GM15510 (cell line): Measurements from ENCODE around the gene RBBP4.

Experiments used
- POLR2A ChIP-seq: IDR thresholded peaks from 3 replicates; pipeline ENCODE4 v1.6.1; 2011; ENCODE audit warnings: borderline replicate concordance; ENCODE audit not compliant: insufficient read length; ENCODE audit errors: extremely low read depth

The RBBP4 gene

GRCh38 chr1:32676945-32677344 is 25.9 kb downstream of the RBBP4 start:
- TF ChIP-seq POLR2A: no peak

- TF ChIP-seq POLR2A: no peak
Measured at GRCh38 chr1:32680642-32681041, 29.6 kb downstream of the RBBP4 start.

GRCh38 chr1:32681509-32681908 is 30.5 kb downstream of the RBBP4 start:
- TF ChIP-seq POLR2A: no peak

- no peak for TF ChIP-seq POLR2A
Measured at GRCh38 chr1:32681999-32682398, 31.0 kb downstream of the RBBP4 start.

GRCh38 chr1:32683397-32683796 is 32.4 kb downstream of the RBBP4 start:
- no peak for TF ChIP-seq POLR2A

GRCh38 chr1:32684167-32684811 is 33.3 kb downstream of the RBBP4 start:
- no peak for TF ChIP-seq POLR2A

- no peak for TF ChIP-seq POLR2A
Measured at GRCh38 chr1:32685498-32685897, 34.5 kb downstream of the RBBP4 start.

- no peak for TF ChIP-seq POLR2A
Measured at GRCh38 chr1:32686387-32686786, 35.4 kb downstream of the RBBP4 start.

- TF ChIP-seq POLR2A: no peak
Measured at GRCh38 chr1:32693455-32694174, 42.6 kb downstream of the RBBP4 start.

- no peak for TF ChIP-seq POLR2A
Measured at GRCh38 chr1:32695098-32695904, 44.3 kb downstream of the RBBP4 start.

- TF ChIP-seq POLR2A: no peak
Measured at GRCh38 chr1:32696041-32696440, 45.0 kb downstream of the RBBP4 start.

- no peak for TF ChIP-seq POLR2A
Measured at GRCh38 chr1:32701421-32701911, 50.5 kb downstream of the RBBP4 start.

- no peak for TF ChIP-seq POLR2A
Measured at GRCh38 chr1:32701951-32702598, 51.1 kb downstream of the RBBP4 start.

GRCh38 chr1:32702599-32703478 is 51.8 kb downstream of the RBBP4 start, which contains the start of gene SYNC:
TSS of gene SYNC (minus strand) at chr1:32702770. CDS start at chr1:32702660, 110 bp downstream.
- TF ChIP-seq POLR2A: no peak
